ENCODE data around the gene ACTL6B.

The ACTL6B gene

GRCh38 chr7:100626530-100627237 is 29.6 kb downstream of the ACTL6B start:
- peak; percentile 79 for DNase-seq (ENCODE audit: low read depth)

GRCh38 chr7:100626055-100626454 is 30.2 kb downstream of the ACTL6B start:
- no peak for DNase-seq (ENCODE audit: low read depth)

GRCh38 chr7:100623951-100624824 is 32.1 kb downstream of the ACTL6B start:
- DNase-seq (ENCODE audit: low read depth) = no peak

- DNase-seq (ENCODE audit: low read depth) = no peak
These were observed 34.7 kb downstream of the ACTL6B start for GRCh38 chr7:100621554-100621953.

- DNase-seq (ENCODE audit: low read depth) = no peak
These were observed 35.4 kb downstream of the ACTL6B start for GRCh38 chr7:100620804-100621203.

GRCh38 chr7:100620239-100620638 is 36.0 kb downstream of the ACTL6B start:
- no peak for DNase-seq (ENCODE audit: low read depth)

GRCh38 chr7:100614308-100614861 is 41.9 kb downstream of the ACTL6B start:
- no peak for DNase-seq (ENCODE audit: low read depth)

GRCh38 chr7:100613412-100614175 is 42.7 kb downstream of the ACTL6B start:
- DNase-seq (ENCODE audit: low read depth) = no peak

- DNase-seq (ENCODE audit: low read depth) = no peak
These were observed 43.4 kb downstream of the ACTL6B start for GRCh38 chr7:100612730-100613390.

- peak; percentile 96 for DNase-seq (ENCODE audit: low read depth)
These were observed 44.1 kb downstream of the ACTL6B start, which contains the start of gene MOSPD3 for GRCh38 chr7:100611983-100612729. Gene MOSPD3, plus strand, starts transcription at chr7:100612540. Its CDS starts 252 bp downstream, at chr7:100612792.

- no peak for DNase-seq (ENCODE audit: low read depth)
These were observed 46.3 kb downstream of the ACTL6B start for GRCh38 chr7:100609958-100610357.

GRCh38 chr7:100607111-100607510 is 49.1 kb downstream of the ACTL6B start:
- no peak for DNase-seq (ENCODE audit: low read depth)

- no peak for DNase-seq (ENCODE audit: low read depth)
These were observed 49.9 kb downstream of the ACTL6B start for GRCh38 chr7:100606313-100606712.

- DNase-seq (ENCODE audit: low read depth) = no peak
These were observed 51.0 kb downstream of the ACTL6B start for GRCh38 chr7:100604976-100605911.

- peak; percentile 71 for DNase-seq (ENCODE audit: low read depth)
These were observed 51.9 kb downstream of the ACTL6B start for GRCh38 chr7:100604028-100604975.

- DNase-seq (ENCODE audit: low read depth) = no peak
These were observed 52.6 kb downstream of the ACTL6B start for GRCh38 chr7:100603726-100604027.

- no peak for DNase-seq (ENCODE audit: low read depth)
These were observed 53.1 kb downstream of the ACTL6B start for GRCh38 chr7:100602889-100603725.

- DNase-seq (ENCODE audit: low read depth) = no peak
These were observed 55.6 kb downstream of the ACTL6B start for GRCh38 chr7:100600730-100601038.
